NCI-H526 (cell line): ENCODE data around the gene NT5C2.
"Not testable (repeated sequence)": the region's sequence is repeated elsewhere in the genome, so short reads cannot be mapped to it uniquely, and the experiment has no call there.

Experiments used
- DNase-seq, 2 experiments: peaks; one replicate each; lab custom pipeline; 2025; lab: John Stamatoyannopoulos, UW

NT5C2 gene

GRCh38 chr10:103199488-103199887 lies 6.4 kb upstream of the NT5C2 start:
- DNase-seq, result no peak

- no peak for DNase-seq
These were observed 5.6 kb upstream of the NT5C2 start for GRCh38 chr10:103198648-103199047.

- DNase-seq, result no peak
These were observed 4.8 kb upstream of the NT5C2 start for GRCh38 chr10:103197903-103198302.

- no peak for DNase-seq
These were observed 4.1 kb upstream of the NT5C2 start for GRCh38 chr10:103197174-103197573.

- no peak for DNase-seq
These were observed 3.4 kb upstream of the NT5C2 start for GRCh38 chr10:103196516-103196915.

GRCh38 chr10:103193820-103194529 lies 903 bp upstream of the NT5C2 start:
- DNase-seq, result no peak

GRCh38 chr10:103192451-103193106 lies 493 bp downstream of the NT5C2 start:
- peak; percentile 41 to 69 for DNase-seq

- DNase-seq, result peak in 1 of 2 experiments; percentile 21
These were observed 1.0 kb downstream of the NT5C2 start for GRCh38 chr10:103192089-103192450.

GRCh38 chr10:103191198-103191597 lies 1.9 kb downstream of the NT5C2 start:
- DNase-seq, result not testable (repeated sequence)

GRCh38 chr10:103188853-103189252 lies 4.2 kb downstream of the NT5C2 start:
- peak; percentile 15 to 60 for DNase-seq

- peak in 1 of 2 experiments; percentile 7 for DNase-seq
These were observed 6.9 kb downstream of the NT5C2 start for GRCh38 chr10:103186128-103186527.

- peak; percentile 67 to 70 for DNase-seq
These were observed 8.5 kb downstream of the NT5C2 start for GRCh38 chr10:103184615-103185014.

GRCh38 chr10:103183991-103184451 lies 9.1 kb downstream of the NT5C2 start:
- not testable (repeated sequence) for DNase-seq

- peak; percentile 34 to 43 for DNase-seq
These were observed 11.8 kb downstream of the NT5C2 start for GRCh38 chr10:103181244-103181643.

- no peak for DNase-seq
These were observed 12.6 kb downstream of the NT5C2 start for GRCh38 chr10:103180491-103180890.

- no peak for DNase-seq
These were observed 15.9 kb downstream of the NT5C2 start for GRCh38 chr10:103177123-103177522.

GRCh38 chr10:103175580-103176285 lies 17.3 kb downstream of the NT5C2 start:
- DNase-seq, result no peak

GRCh38 chr10:103174324-103174723 lies 18.7 kb downstream of the NT5C2 start:
- not testable (repeated sequence) for DNase-seq

- no peak for DNase-seq
These were observed 21.8 kb downstream of the NT5C2 start for GRCh38 chr10:103171278-103171677.

GRCh38 chr10:103168438-103168837 lies 24.6 kb downstream of the NT5C2 start:
- DNase-seq, result no peak

GRCh38 chr10:103167554-103167953 lies 25.5 kb downstream of the NT5C2 start:
- not testable (repeated sequence) for DNase-seq

GRCh38 chr10:103166523-103166922 lies 26.5 kb downstream of the NT5C2 start:
- no peak for DNase-seq
